Esophagus squamous epithelium (tissue), 4 donors: ENCODE measurements around the gene ANKRD28.

Experiments
- CTCF ChIP-seq, 6 experiments: fragments of 450-650 bp in 4 of 6; fragments of 200-600 bp in 2 of 6; sonication (generic) in 2 of 6; IDR thresholded peaks; one replicate each; pipeline ENCODE4 v1.5.1; 2016 to 2019; ENCODE audit warnings: antibody characterized with exemption in 6 of 6, mild to moderate bottlenecking in 4 of 6, moderate library complexity in 4 of 6
- POLR2A ChIP-seq, 4 donors: fragments of 450-650 bp; IDR thresholded peaks; one replicate each; pipeline ENCODE4 v1.6.1; 2017; ENCODE audit warnings: antibody characterized with exemption in 4 of 4, mild to moderate bottlenecking in 4 of 4, moderate library complexity in 3 of 4

- TF ChIP-seq CTCF (IDR thresholded peaks at IDR 0.05) (no peak), POLR2A (IDR thresholded peaks at IDR 0.05) (no peak)
These were observed 41.3 kb downstream of the ANKRD28 start for GRCh38 chr3:15756505-15756904.
